Astrocyte of the spinal cord (primary cell): Measurements from ENCODE around the gene ARHGEF26.

Experiments used
- DNase-seq: peaks from one replicate; pipeline ENCODE4 v3.0.0; 2011; ENCODE audit warnings: low read depth, low spot score
- H3K4me3 ChIP-seq: 2 replicates; pipeline ENCODE4 v1.5.1; 2011; ENCODE audit warnings: low read depth, mild to moderate bottlenecking, low read length, moderate library complexity
- CTCF ChIP-seq: IDR thresholded peaks from 2 replicates; pipeline ENCODE4 v1.5.1; 2012; ENCODE audit warnings: low read depth, mild to moderate bottlenecking, low read length, inconsistent platforms
- in situ Hi-C: cut with HindIII; loops from 2 replicates; pipeline ENCODE4 v1.10.0; 2017; ENCODE audit warnings: low sequenced_read_pairs

The ARHGEF26 gene

DNA sequence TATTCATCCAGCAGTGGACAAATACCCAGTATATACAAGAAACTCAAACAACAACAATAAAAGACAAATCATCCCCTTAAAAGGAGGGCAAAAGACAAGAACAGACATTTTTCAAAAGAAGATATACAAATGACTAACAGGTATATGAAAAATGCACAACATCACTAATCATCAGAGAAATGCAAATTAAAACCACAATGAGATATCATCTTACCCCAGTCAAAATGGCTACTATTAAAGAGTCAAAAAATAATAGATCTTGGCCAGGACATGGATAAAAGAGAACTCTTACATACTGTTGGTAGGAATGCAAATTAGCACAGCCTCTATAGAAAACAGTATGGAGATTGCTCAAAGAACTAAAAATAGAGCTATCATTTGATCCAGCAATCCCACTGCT is 186.2 kb downstream of the ARHGEF26 start:
- H3K4me3 ChIP-seq = no peak overlapping the region
- no peak for TF ChIP-seq CTCF
- in situ Hi-C loops = no loop called here
- DNase-seq = no peak
